Breast epithelium (tissue), 3 donors: ENCODE measurements around the gene YWHAH.

Experiments
- CTCF ChIP-seq, 3 donors: fragments of 450-650 bp; IDR thresholded peaks; one replicate each; pipeline ENCODE4 v1.5.1; 2016 to 2017; ENCODE audit warnings: antibody characterized with exemption in 3 of 3, mild to moderate bottlenecking in 3 of 3, moderate library complexity in 3 of 3
- POLR2AphosphoS5 ChIP-seq, 3 donors: sonication (generic); formaldehyde crosslinking; IDR thresholded peaks; one replicate each; pipeline ENCODE4 v1.6.1; 2017; ENCODE audit warnings: antibody characterized with exemption in 3 of 3

DNA sequence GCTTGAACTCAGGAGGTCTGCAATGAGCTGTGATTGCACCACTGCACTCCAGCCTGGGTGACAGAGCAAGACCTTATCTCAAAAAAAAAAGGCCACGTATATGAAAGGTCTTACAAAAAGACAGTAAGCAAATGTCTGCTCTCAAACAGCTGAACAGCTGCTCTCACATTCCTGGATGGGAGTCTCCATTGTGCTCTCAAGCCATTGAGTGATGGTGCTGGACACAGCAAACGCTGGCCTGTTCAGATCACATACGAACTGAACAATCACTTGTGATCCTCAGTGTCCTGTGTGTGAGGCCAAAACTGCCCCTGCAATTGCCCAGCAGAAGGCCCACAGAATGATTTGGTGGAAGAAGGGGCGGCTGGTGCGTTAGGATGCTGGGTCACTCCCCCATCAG lies 34.4 kb upstream of the YWHAH start:
- no peak for TF ChIP-seq POLR2AphosphoS5 (IDR thresholded peaks at IDR 0.05)
- no peak for TF ChIP-seq CTCF (IDR thresholded peaks at IDR 0.05)
